ENCODE data around the gene PARD3. TPM values are rescaled to one million over a fixed set of nuclear protein-coding genes. Genes with fewer than 3 reads are reported as not detected.

Gene PARD3
- total RNA-seq, 3 donors from 2014 or later (not counting 1 experiment from before 2014, with no cell fraction given) = 0.14 to 0.49 (median 0.38) TPM

GRCh38 chr10:34079702-34080484 lies 735.2 kb downstream of the PARD3 start:
- Histone ChIP-seq H3K4me3 (ENCODE audit: low read length) (no peak overlapping the region), H3K9me3 (ENCODE audit: control insufficient read depth, insufficient read depth, low read length) (peaks cover 5% of the 10 kb centered on the region), H3K4me1 (ENCODE audit: control insufficient read depth, insufficient read depth, low read length) (no peaks in the 10 kb centered on the region), H3K36me3 (ENCODE audit: control insufficient read depth, insufficient read depth, low read length) (no peaks in the 10 kb centered on the region), H3K27ac (ENCODE audit: low read length) (no peak overlapping the region), H3K27me3 (ENCODE audit: control insufficient read depth, insufficient read depth, low read length) (no peaks in the 10 kb centered on the region)
- Mint-ChIP-seq H3K4me1 (no peaks in the 10 kb centered on the region), H3K27ac (no peak overlapping the region), H3K36me3 (no peaks in the 10 kb centered on the region), H3K27me3 (ENCODE audit: low read depth in 2 of 2) (peaks cover 0 to 3% of the 10 kb centered on the region in 2 donors), H3K9me3 (no peaks in the 10 kb centered on the region), H3K4me3 (no peak overlapping the region)
- TF ChIP-seq CTCF (IDR thresholded peaks at IDR 0.05) = no peak
- intact Hi-C loops (cut with micrococcal nuclease) = no loop called here
- no peak for DNase-seq
- 92% methylated on average over 16 of the region's 17 CpGs for WGBS (ENCODE audit: insufficient coverage)
- ATAC-seq = no peak

GRCh38 chr10:34078745-34079470 lies 736.2 kb downstream of the PARD3 start:
- Histone ChIP-seq H3K9me3 (ENCODE audit: control insufficient read depth, insufficient read depth, low read length) (peaks cover 3% of the 10 kb centered on the region), H3K27ac (ENCODE audit: low read length) (no peak overlapping the region), H3K27me3 (ENCODE audit: control insufficient read depth, insufficient read depth, low read length) (no peaks in the 10 kb centered on the region), H3K36me3 (ENCODE audit: control insufficient read depth, insufficient read depth, low read length) (no peaks in the 10 kb centered on the region), H3K4me3 (ENCODE audit: low read length) (no peak overlapping the region), H3K4me1 (ENCODE audit: control insufficient read depth, insufficient read depth, low read length) (no peaks in the 10 kb centered on the region)
- intact Hi-C loops (cut with micrococcal nuclease) = no loop called here
- DNase-seq (no peak), ATAC-seq (no peak)
- WGBS (ENCODE audit: insufficient coverage) = 88% methylated on average over 22 of the region's 22 CpGs
- H3K36me3 Mint-ChIP-seq = no peaks in the 10 kb centered on the region
- TF ChIP-seq CTCF (IDR thresholded peaks at IDR 0.05) = no peak
- no peaks in the 10 kb centered on the region for H3K4me1 Mint-ChIP-seq
- H3K27ac Mint-ChIP-seq = no peak overlapping the region
- H3K4me3 Mint-ChIP-seq = no peak overlapping the region
- peaks cover 0 to under 1% of the 10 kb centered on the region in 2 donors for H3K9me3 Mint-ChIP-seq
- H3K27me3 Mint-ChIP-seq (ENCODE audit: low read depth in 2 of 2) = peaks cover 0 to 3% of the 10 kb centered on the region in 2 donors

- no peaks in the 10 kb centered on the region for H3K36me3 ChIP-seq (ENCODE audit: control insufficient read depth, insufficient read depth, low read length)
- ATAC-seq (no peak), DNase-seq (no peak)
- no peaks in the 10 kb centered on the region for H3K27me3 ChIP-seq (ENCODE audit: control insufficient read depth, insufficient read depth, low read length)
- H3K4me1 Mint-ChIP-seq = no peaks in the 10 kb centered on the region
- no peak overlapping the region for H3K4me3 ChIP-seq (ENCODE audit: low read length)
- H3K27me3 Mint-ChIP-seq (ENCODE audit: low read depth in 2 of 2) = no peaks in the 10 kb centered on the region
- H3K9me3 Mint-ChIP-seq = peaks cover 0 to 4% of the 10 kb centered on the region in 2 donors
- no peaks in the 10 kb centered on the region for H3K36me3 Mint-ChIP-seq
- WGBS (ENCODE audit: insufficient coverage) = 83% methylated on average over 4 of the region's 4 CpGs
- no peak overlapping the region for H3K27ac Mint-ChIP-seq
- no peak overlapping the region for H3K4me3 Mint-ChIP-seq
- H3K27ac ChIP-seq (ENCODE audit: low read length) = no peak overlapping the region
- H3K9me3 ChIP-seq (ENCODE audit: control insufficient read depth, insufficient read depth, low read length) = peaks cover 3% of the 10 kb centered on the region
- no peak for TF ChIP-seq CTCF (IDR thresholded peaks at IDR 0.05)
- H3K4me1 ChIP-seq (ENCODE audit: control insufficient read depth, insufficient read depth, low read length) = no peaks in the 10 kb centered on the region
- intact Hi-C loops (cut with micrococcal nuclease) = no loop called here
Observed at GRCh38 chr10:34078017-34078744, 736.9 kb downstream of the PARD3 start.
